Activated CD4-positive, CD25-positive, alpha-beta regulatory T cell treated with anti-CD3 and anti-CD28 coated beads, Interleukin-2, amount 50 U/mL, for 16 hours (primary cell): ENCODE measurements around the gene GRIN3A.
A peak's percentile ranks its signal among the peaks of the same experiment; 100 is the strongest.
"Not testable (repeated sequence)": the region's sequence is repeated elsewhere in the genome, so short reads cannot be mapped to it uniquely, and the experiment has no call there.

ENCODE experiments used
- DNase-seq: peaks from one replicate; pipeline ENCODE4 v3.0.0-alpha.2; 2020; ENCODE audit warnings: low read depth, low spot score

Gene GRIN3A

DNA sequence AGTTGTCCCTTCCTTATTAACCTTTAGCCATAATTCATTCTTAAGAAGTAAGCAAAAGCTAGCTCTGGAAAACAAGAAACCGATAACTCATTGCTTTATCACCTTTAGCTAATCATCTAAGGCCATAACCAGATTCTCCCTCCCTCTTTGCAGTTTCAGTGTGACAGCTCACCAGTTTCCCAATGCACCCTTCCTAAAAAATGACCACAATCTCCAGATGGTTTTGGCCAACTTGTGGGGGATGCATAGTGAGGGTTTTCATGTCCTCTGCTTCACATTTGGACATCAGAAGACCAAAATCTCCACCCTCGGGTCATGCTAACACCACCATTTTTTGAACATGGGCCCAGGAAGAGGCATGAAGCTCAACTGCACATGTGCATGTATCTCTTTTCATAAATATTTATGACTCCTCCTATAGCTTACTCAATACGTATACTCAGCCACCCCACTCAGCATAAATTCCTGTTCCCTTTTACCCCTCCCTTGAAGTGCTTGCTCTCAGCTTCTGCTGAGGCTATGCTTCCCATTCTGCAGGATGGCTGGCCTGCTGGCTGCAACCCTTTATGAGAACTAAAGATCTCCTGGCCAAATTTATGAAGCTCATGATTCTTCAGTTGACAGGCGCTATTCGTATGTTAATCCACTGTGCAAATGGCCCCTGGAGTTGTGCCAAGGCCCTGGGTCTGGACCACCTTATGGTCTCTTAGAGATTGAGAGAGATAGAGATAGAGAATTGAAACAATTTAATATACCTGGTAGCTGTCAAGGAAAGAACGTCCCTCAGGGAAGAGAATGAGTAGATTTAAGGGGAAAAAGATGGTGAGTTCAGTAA, 158.5 kb downstream of the GRIN3A start:
- no peak for DNase-seq

GRCh38 chr9:101578378-101578777, 160.1 kb downstream of the GRIN3A start:
- no peak for DNase-seq

- DNase-seq, result no peak
These were observed 163.6 kb downstream of the GRIN3A start for GRCh38 chr9:101574731-101575333.

- no peak for DNase-seq
These were observed 166.1 kb downstream of the GRIN3A start for GRCh38 chr9:101572316-101572715.

DNA sequence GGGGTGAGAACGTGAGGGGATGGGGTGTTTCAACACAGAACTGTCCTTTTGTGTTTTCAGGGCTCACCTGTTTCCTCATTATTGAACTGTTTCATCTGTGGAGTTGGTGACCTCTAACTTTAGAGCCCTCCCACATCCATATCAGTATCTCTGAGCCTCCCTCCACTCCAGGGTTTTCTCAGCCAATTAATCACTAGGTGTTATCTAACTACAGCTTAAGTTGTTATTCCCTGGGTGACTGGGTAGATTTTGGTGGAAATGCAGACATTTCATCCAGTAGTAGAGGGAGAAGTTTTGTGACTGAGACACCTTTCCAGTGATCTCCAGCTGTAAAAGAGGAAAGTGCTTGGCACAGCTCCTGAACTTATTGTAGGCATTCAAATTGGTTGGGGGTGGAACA, 167.3 kb downstream of the GRIN3A start:
- no peak for DNase-seq

GRCh38 chr9:101569741-101570501, 168.5 kb downstream of the GRIN3A start:
- no peak for DNase-seq

- DNase-seq, result no peak
These were observed 170.6 kb downstream of the GRIN3A start for GRCh38 chr9:101567725-101568350.

- DNase-seq, result no peak
These were observed 171.3 kb downstream of the GRIN3A start for GRCh38 chr9:101566904-101567724.

GRCh38 chr9:101564252-101564651, 174.2 kb downstream of the GRIN3A start:
- no peak for DNase-seq

- no peak for DNase-seq
These were observed 175.5 kb downstream of the GRIN3A start for GRCh38 chr9:101562966-101563365.

DNA sequence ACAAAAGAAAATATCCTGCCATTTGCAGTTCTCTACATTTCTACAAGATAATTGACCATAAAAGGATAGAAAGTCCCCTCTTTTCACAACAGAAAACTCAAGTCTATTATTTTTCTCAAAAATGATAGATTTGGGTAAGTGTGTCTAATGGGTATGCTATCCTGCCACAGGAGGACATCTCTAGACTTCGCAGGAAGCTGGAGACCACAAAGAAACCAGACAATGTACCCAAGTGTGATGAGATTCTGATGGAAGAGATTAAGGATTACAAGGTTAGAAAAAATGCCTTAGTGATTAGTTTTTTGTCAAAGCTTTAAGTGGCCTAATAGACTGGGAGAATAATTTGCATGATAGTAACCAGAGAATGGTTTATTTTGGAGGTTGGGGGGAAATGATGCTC, 176.7 kb downstream of the GRIN3A start:
- DNase-seq, result no peak

- not testable (repeated sequence) for DNase-seq
These were observed 188.9 kb downstream of the GRIN3A start for GRCh38 chr9:101549472-101550098.

DNA sequence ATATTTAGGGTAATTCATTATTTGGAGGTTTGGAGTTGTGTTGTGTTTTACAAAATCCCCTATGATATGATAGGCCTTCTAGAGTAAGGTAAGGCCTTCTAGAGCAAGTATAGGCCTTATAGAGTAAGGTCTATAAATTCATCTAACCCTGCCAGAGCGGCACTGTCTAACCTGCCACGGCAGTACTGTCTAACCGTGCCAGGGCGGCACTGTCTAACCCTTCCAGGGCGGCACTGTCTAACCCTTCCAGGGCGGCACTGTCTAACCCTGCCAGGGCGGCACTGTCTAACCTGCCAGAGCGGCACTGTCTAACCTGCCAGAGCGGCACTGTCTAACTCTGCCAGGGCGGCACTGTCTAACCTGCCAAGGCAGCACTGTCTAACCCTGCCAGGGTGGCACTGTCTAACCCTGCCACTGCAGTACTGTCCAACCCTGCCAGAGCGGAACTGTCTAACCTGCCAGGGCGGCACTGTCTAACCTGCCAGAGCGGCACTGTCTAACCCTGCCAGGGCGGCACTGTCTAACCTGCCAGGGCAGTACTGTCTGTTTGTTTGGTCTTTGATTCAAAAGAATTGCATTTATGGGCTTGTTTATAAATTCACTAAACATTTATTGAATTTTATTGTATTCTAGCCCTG, 195.2 kb downstream of the GRIN3A start:
- DNase-seq, result no peak

- no peak for DNase-seq
These were observed 198.4 kb downstream of the GRIN3A start for GRCh38 chr9:101540069-101540468.

DNA sequence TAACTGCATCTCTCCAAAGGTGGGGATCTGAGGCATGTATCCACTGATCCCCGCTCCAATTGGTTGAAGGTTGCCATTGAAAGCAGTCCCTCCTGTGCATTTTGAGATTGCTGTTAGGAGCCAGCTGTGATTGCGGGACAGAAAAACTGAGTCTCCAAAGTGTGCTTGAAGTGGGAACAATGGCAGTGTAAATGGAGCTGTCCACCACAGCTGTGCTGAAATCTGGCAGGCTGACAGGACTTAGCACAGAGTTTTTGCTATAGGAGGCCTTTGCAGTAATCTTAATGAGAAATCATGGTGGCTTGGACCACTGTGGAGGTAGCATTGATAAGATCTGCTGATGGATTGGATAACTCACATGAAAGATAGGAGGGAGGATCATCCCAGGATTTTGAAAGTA, 201.5 kb downstream of the GRIN3A start:
- DNase-seq, result no peak

GRCh38 chr9:101536351-101536750, 202.1 kb downstream of the GRIN3A start:
- no peak for DNase-seq

- DNase-seq, result peak; percentile 99
These were observed 204.9 kb downstream of the GRIN3A start, which contains the start of gene RNF20 for GRCh38 chr9:101533334-101534204. Gene RNF20 (plus strand): TSS chr9:101533853. CDS start chr9:101535424, 1,571 bp downstream.

DNA sequence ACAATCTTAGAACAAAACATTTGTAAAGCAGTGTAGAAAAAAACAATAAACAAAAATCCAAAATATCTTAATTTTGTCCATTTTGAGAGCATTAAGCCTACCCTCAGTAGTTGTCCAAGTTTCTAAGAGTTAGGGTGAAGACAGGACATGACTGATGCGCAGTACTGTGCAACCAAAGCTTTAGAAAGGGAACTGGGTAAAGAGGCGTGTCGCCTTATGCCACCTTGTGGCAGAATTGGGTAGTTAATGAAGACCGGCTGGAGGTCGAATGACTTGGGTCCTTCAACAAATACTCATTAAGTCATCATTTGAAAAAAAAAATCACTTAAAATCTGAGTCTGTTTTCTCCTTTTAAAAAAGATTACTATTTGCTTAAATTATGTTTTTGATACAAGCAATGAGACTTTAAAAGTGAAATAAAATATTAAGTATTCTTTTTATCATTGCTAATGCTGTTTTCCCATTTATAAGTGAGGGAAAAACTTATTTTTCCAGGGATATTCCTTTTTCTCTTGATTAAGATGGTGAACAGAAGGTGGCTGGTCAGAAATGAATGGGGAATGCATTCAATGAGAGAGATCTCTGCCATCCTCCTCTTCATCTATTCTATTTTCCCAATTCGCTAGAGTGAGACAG, 208.3 kb downstream of the GRIN3A start:
- peak; percentile 51 for DNase-seq

DNA sequence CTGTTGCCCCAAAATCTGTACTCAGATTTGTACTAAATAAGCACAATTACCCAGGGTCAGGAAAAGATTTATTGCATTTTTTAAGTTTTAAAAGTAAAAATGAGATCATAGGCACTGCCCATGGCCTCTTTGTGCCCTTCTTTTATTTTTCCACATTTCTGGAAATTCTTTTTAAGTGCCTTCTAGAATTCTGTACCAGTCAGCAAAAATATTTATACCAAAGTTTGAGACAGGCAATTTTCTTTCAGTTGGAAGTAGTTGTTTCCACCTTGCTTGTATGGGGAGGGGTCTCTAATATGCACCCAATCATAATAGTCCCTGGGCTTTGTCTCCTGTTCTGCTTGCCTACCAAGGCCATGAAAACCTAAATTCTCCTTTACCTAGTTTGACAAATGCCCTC, 210.4 kb downstream of the GRIN3A start:
- DNase-seq, result no peak
